Measurements from ENCODE around the gene ITPKB.

ITPKB gene

GRCh38 chr1:226692823-226693222 lies 46.3 kb downstream of the ITPKB start:
- TF ChIP-seq NFIC (IDR thresholded peaks at IDR 0.05) (no peak), RAD21 (IDR thresholded peaks at IDR 0.05; ENCODE audit: low read depth) (no peak), CREB1 (IDR thresholded peaks at IDR 0.05; ENCODE audit: low read depth) (no peak), MAX (IDR thresholded peaks at IDR 0.05) (no peak), USF1 (IDR thresholded peaks at IDR 0.05) (no peak), YY1 (IDR thresholded peaks at IDR 0.05; ENCODE audit: low read depth) (no peak), EP300 (IDR thresholded peaks at IDR 0.05; ENCODE audit: borderline replicate concordance) (no peak), TCF12 (IDR thresholded peaks at IDR 0.05; ENCODE audit: low read depth) (no peak), ZBTB7A (IDR thresholded peaks at IDR 0.05; ENCODE audit: low read depth) (no peak), CEBPB (IDR thresholded peaks at IDR 0.05) (no peak), FOXM1 (IDR thresholded peaks at IDR 0.05; ENCODE audit: borderline replicate concordance, low read depth) (no peak)

GRCh38 chr1:226692051-226692792 lies 46.9 kb downstream of the ITPKB start:
- TF ChIP-seq EP300 (IDR thresholded peaks at IDR 0.05; ENCODE audit: borderline replicate concordance) (no peak), FOXM1 (IDR thresholded peaks at IDR 0.05; ENCODE audit: borderline replicate concordance, low read depth) (no peak), MAX (IDR thresholded peaks at IDR 0.05) (no peak), USF1 (IDR thresholded peaks at IDR 0.05) (no peak), RAD21 (IDR thresholded peaks at IDR 0.05; ENCODE audit: low read depth) (no peak), YY1 (IDR thresholded peaks at IDR 0.05; ENCODE audit: low read depth) (no peak), CREB1 (IDR thresholded peaks at IDR 0.05; ENCODE audit: low read depth) (no peak), EGR1 (IDR thresholded peaks at IDR 0.05) (no peak), TEAD4 (IDR thresholded peaks at IDR 0.05) (no peak), NFIC (IDR thresholded peaks at IDR 0.05) (no peak), REST (IDR thresholded peaks at IDR 0.05; ENCODE audit: low read depth) (no peak), TCF12 (IDR thresholded peaks at IDR 0.05; ENCODE audit: low read depth) (no peak)

GRCh38 chr1:226691247-226691646 lies 47.8 kb downstream of the ITPKB start:
- TF ChIP-seq MAX (IDR thresholded peaks at IDR 0.05), result no peak
- TF ChIP-seq USF1 (IDR thresholded peaks at IDR 0.05), result no peak
- TF ChIP-seq REST (IDR thresholded peaks at IDR 0.05; ENCODE audit: low read depth), result no peak
- no peak for TF ChIP-seq TCF12 (IDR thresholded peaks at IDR 0.05; ENCODE audit: low read depth)
- no peak for TF ChIP-seq RAD21 (IDR thresholded peaks at IDR 0.05; ENCODE audit: low read depth)
- TF ChIP-seq TEAD4 (IDR thresholded peaks at IDR 0.05), result no peak
- TF ChIP-seq EGR1 (IDR thresholded peaks at IDR 0.05), result no peak
- TF ChIP-seq FOXM1 (IDR thresholded peaks at IDR 0.05; ENCODE audit: borderline replicate concordance, low read depth), result no peak
- TF ChIP-seq NFIC (IDR thresholded peaks at IDR 0.05), result no peak
- TF ChIP-seq CEBPB (IDR thresholded peaks at IDR 0.05), result no peak
- TF ChIP-seq TAF1 (IDR thresholded peaks at IDR 0.05; ENCODE audit: low read depth), result no peak
- no peak for TF ChIP-seq YY1 (IDR thresholded peaks at IDR 0.05; ENCODE audit: low read depth)
- TF ChIP-seq EP300 (IDR thresholded peaks at IDR 0.05; ENCODE audit: borderline replicate concordance), result no peak
- no peak for TF ChIP-seq CREB1 (IDR thresholded peaks at IDR 0.05; ENCODE audit: low read depth)
- no peak for TF ChIP-seq ZBTB7A (IDR thresholded peaks at IDR 0.05; ENCODE audit: low read depth)

GRCh38 chr1:226690460-226690982 lies 48.6 kb downstream of the ITPKB start:
- no peak for TF ChIP-seq RAD21 (IDR thresholded peaks at IDR 0.05; ENCODE audit: low read depth)
- no peak for TF ChIP-seq USF1 (IDR thresholded peaks at IDR 0.05)
- TF ChIP-seq REST (IDR thresholded peaks at IDR 0.05; ENCODE audit: low read depth), result no peak
- no peak for TF ChIP-seq EP300 (IDR thresholded peaks at IDR 0.05; ENCODE audit: borderline replicate concordance)
- TF ChIP-seq TAF1 (IDR thresholded peaks at IDR 0.05; ENCODE audit: low read depth), result no peak
- TF ChIP-seq CEBPB (IDR thresholded peaks at IDR 0.05), result no peak
- TF ChIP-seq NFIC (IDR thresholded peaks at IDR 0.05), result no peak
- no peak for TF ChIP-seq MAX (IDR thresholded peaks at IDR 0.05)
- no peak for TF ChIP-seq YY1 (IDR thresholded peaks at IDR 0.05; ENCODE audit: low read depth)
- TF ChIP-seq CREB1 (IDR thresholded peaks at IDR 0.05; ENCODE audit: low read depth), result no peak
